Endothelial cell (in vitro differentiated cells): ENCODE measurements around the gene DOCK3. TPM values are rescaled to one million over a fixed set of nuclear protein-coding genes. Genes with fewer than 3 reads are reported as not detected.

Experiments
- DNase-seq: peaks from one replicate; pipeline ENCODE4 v3.0.0; 2021; ENCODE audit warnings: low spot score
- H3K27ac Mint-ChIP-seq: one replicate; pipeline ENCODE4 v1.8.0; 2021; ENCODE audit warnings: mixed read lengths, inconsistent platforms; ENCODE audit not compliant: unreplicated experiment
- H3K27me3 Mint-ChIP-seq: one replicate; pipeline ENCODE4 v1.8.0; 2021; ENCODE audit warnings: mild to moderate bottlenecking, moderate library complexity, mixed read lengths, inconsistent platforms; ENCODE audit not compliant: unreplicated experiment
- H3K36me3 Mint-ChIP-seq: one replicate; pipeline ENCODE4 v1.8.0; 2021; ENCODE audit warnings: mild to moderate bottlenecking, low read depth, mixed read lengths, inconsistent platforms; ENCODE audit not compliant: unreplicated experiment
- H3K4me1 Mint-ChIP-seq: one replicate; pipeline ENCODE4 v1.8.0; 2021; ENCODE audit warnings: mild to moderate bottlenecking, mixed read lengths, inconsistent platforms; ENCODE audit not compliant: unreplicated experiment
- H3K4me3 Mint-ChIP-seq: one replicate; pipeline ENCODE4 v1.8.0; 2021; ENCODE audit warnings: mild to moderate bottlenecking, mixed read lengths, inconsistent platforms; ENCODE audit not compliant: unreplicated experiment
- H3K9me3 Mint-ChIP-seq: one replicate; pipeline ENCODE4 v1.8.0; 2021; ENCODE audit warnings: mixed read lengths, inconsistent platforms; ENCODE audit not compliant: unreplicated experiment
- total RNA-seq: library from RNA; stranded (reverse); fragmentation: NEBNext Ultra II Directional; extraction: Animal tissue kit (Norgen Biotek cat#: 25700); gene quantifications from one replicate; pipeline ENCODE4 v1.2.1, GENCODE V29; 2021; ENCODE audit not compliant: unreplicated experiment
- TF ChIP-seq, protein P1 (sequence below): fragments of 200-600 bp; sonication (generic); IDR thresholded peaks from one replicate; pipeline ENCODE4 v1.5.0; 2021; ENCODE audit warnings: antibody characterized with exemption; ENCODE audit not compliant: unreplicated experiment

The DOCK3 gene
- total RNA-seq, 1 donor from 2014 or later = 1.3 TPM

DNA sequence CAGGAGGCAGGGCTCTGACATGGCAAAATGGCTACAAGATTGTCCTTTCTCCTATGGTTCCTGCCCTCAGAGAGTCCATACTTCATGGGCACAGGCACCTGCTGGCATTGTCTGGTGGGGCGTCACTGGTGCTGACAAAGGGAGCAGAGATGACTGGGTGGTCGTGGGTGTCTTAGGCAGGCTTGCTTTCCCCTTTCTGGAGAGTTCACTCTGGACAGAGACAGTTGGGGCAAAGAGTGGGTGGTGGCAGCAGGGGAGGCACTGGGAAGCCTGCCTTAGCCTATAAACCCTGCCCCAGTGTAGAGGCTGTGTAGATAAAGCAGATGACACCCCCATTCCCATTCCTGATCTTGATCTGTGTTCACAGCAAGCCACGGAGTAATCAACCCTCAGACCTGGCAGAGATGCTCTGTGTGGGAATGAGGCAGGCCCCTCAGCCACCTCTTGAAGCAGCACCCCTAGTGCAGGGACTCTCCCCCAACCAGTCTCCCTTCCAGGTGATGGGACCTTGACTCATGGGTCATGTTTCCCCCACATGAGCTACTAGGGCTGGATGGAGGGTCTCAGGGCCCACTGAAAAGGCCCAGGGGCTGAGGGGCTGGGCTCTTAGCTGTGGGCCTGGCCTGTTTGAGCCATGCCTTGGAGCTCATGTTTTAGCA is 20.7 kb upstream of the DOCK3 start:
- Mint-ChIP-seq H3K27ac (no peak overlapping the region), H3K36me3 (no peaks in the 10 kb centered on the region), H3K4me1 (no peaks in the 10 kb centered on the region), H3K4me3 (no peak overlapping the region), H3K27me3 (peaks cover 13% of the 10 kb centered on the region), H3K9me3 (no peaks in the 10 kb centered on the region)
- TF ChIP-seq, protein P1, sequence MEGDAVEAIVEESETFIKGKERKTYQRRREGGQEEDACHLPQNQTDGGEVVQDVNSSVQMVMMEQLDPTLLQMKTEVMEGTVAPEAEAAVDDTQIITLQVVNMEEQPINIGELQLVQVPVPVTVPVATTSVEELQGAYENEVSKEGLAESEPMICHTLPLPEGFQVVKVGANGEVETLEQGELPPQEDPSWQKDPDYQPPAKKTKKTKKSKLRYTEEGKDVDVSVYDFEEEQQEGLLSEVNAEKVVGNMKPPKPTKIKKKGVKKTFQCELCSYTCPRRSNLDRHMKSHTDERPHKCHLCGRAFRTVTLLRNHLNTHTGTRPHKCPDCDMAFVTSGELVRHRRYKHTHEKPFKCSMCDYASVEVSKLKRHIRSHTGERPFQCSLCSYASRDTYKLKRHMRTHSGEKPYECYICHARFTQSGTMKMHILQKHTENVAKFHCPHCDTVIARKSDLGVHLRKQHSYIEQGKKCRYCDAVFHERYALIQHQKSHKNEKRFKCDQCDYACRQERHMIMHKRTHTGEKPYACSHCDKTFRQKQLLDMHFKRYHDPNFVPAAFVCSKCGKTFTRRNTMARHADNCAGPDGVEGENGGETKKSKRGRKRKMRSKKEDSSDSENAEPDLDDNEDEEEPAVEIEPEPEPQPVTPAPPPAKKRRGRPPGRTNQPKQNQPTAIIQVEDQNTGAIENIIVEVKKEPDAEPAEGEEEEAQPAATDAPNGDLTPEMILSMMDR = no peak
- DNase-seq = no peak

DNA sequence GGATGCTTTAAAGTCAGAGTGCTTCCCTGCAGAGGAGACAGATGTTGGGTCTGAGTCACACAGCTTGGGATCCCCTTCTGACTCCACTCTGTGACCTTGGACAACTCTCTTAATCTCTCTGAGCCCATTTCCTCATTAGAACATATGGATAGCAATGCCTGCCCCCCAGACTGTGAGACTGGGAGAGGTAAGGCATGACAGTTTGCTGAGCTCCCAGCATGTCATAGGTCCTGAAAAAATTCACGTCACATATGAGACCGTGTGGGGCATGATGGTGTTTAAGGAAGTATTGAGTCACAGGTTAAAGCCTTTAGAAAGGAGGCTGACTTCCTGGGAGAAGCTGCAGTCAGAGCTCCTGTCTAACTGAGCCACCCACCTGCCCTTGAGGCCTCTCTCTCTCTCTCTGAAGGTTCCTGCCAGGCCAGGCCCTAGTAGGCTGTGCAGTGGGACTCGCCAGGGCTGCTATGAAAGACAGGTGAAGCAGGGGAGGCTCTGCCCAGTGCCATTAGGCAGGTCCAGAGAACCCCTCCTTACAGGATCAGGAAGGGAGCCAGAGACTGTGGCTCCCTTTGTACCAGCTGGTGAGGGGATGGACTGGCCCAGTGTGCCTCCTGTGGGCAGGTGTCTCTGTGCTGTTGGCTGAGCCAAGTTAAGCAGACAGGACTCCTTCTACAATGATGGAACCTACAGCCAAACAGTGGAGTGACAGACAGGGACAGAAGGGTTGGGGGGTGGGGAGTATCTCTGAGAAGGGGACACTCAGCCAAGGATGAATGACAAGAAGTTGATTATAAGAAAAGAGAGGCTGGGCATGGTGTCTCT is 19.5 kb upstream of the DOCK3 start:
- Mint-ChIP-seq H3K9me3 (no peaks in the 10 kb centered on the region), H3K4me3 (no peak overlapping the region), H3K27ac (no peak overlapping the region), H3K27me3 (peaks cover 13% of the 10 kb centered on the region), H3K36me3 (no peaks in the 10 kb centered on the region), H3K4me1 (no peaks in the 10 kb centered on the region)
- TF ChIP-seq, protein P1 = no peak
- no peak for DNase-seq

DNA sequence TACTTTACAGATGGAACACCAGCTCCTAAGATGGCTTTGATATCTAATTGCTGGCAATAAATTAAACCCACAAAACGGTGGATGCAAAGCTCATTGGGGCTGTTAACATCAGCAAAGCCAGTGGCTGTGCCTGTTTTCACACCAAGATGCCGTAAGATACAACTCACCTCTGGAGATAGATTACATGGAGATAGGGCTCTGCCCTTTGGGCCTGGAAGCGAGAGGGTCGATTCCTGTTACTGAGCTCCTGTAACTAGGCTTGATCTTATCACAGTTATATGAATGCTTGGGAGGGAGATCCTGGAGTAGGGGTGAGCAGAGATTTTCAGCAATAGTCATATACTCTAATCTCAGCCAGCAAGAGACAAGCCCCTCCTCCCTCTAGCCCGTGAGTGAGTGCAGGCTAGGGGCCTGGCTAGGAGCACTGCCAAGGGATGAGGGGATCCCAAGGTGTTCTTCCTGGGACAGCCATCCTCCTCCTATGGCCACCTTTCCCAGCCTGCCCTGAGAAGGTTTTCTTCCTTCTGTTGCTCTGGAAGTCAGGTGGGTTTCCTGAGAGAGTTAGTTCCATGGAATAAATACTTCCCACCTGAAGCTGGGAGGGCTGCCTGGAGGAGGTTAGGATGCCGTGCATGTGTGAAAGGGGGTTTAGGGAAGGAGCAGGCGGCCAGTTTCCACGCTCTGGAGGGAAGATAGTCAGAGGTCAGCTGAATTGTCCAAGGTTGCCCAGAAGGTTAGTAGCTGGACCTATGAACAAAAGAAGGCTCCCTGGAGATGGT is 18.1 kb upstream of the DOCK3 start:
- H3K9me3 Mint-ChIP-seq = no peaks in the 10 kb centered on the region
- no peak overlapping the region for H3K27ac Mint-ChIP-seq
- no peak for DNase-seq
- H3K27me3 Mint-ChIP-seq = peaks cover 8% of the 10 kb centered on the region
- H3K36me3 Mint-ChIP-seq = no peaks in the 10 kb centered on the region
- no peak overlapping the region for H3K4me3 Mint-ChIP-seq
- H3K4me1 Mint-ChIP-seq = no peaks in the 10 kb centered on the region
- TF ChIP-seq, protein P1 = no peak

DNA sequence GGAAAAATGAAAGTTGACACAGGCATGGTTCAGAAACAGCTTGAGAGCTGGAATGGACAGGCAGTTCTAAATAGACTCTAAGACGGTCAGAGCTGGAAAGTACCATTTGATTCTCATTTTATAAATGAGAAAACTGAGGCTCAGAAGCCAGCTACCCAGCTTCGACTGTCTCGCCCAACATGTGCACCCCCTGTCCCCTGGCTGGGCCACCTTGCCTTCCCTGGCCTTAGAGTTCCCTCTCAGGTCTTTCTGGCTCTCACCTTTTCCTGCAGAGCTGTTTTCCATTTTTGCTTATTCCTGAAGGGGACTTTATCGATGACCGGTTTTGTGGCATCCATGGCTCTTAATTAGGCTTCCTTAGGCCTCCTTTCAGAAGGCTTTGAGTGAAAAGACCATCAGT is 17.3 kb upstream of the DOCK3 start:
- Mint-ChIP-seq H3K36me3 (no peaks in the 10 kb centered on the region), H3K9me3 (no peaks in the 10 kb centered on the region), H3K4me1 (no peaks in the 10 kb centered on the region), H3K27me3 (peaks cover 10% of the 10 kb centered on the region), H3K27ac (no peak overlapping the region), H3K4me3 (no peak overlapping the region)
- TF ChIP-seq, protein P1 = no peak
- DNase-seq = no peak
